ENCODE results near the gene GFOD1.
A peak's percentile ranks its signal among the peaks of the same experiment; 100 is the strongest.
"Not testable (repeated sequence)": the region's sequence is repeated elsewhere in the genome, so short reads cannot be mapped to it uniquely, and the experiment has no call there.

Gene GFOD1

DNA sequence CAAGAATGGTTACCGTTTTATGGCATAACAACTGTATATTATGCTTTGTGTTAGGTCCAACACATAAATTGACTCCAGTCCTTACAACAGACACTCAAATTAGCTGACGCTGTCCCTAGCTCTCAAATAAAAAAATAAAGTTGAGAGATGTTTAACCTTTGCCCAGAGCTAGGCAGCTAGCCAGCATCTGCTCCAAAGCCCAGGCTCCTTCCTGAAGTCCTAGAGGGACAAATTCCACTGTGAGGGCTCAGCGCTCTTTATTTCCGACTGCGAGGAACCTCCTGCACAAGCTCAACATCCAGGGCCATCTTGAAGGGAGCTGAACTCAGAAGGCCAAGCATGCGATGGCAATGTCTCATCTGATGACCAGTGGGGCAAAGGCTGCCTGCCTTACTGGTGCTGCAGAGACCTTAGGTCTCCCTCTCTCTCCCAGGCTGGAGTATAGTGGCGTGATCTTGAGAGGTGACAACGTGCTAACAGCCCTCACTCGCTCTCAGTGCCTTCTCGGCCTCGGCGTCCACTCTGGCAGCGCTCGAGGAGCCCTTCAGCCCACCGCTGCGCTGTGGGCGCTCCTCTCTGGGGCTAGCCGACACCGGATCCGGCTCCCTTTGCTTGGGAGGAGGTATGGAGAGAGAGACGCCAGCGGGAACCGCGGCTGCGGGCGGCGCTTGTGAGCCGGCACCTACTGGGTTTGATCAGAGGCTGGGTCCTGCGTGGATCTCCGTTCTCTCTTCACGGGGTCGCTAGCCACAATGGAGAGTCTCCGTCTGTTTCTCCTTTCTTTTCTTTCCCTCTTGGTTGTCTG, 24.7 kb upstream of the GFOD1 start:
- DNase-seq (ENCODE audit: low read depth), result peak; percentile 40
- no peak overlapping the region for H3K4me3 ChIP-seq (ENCODE audit: low read depth, low read length)
- TF ChIP-seq, protein P1, sequence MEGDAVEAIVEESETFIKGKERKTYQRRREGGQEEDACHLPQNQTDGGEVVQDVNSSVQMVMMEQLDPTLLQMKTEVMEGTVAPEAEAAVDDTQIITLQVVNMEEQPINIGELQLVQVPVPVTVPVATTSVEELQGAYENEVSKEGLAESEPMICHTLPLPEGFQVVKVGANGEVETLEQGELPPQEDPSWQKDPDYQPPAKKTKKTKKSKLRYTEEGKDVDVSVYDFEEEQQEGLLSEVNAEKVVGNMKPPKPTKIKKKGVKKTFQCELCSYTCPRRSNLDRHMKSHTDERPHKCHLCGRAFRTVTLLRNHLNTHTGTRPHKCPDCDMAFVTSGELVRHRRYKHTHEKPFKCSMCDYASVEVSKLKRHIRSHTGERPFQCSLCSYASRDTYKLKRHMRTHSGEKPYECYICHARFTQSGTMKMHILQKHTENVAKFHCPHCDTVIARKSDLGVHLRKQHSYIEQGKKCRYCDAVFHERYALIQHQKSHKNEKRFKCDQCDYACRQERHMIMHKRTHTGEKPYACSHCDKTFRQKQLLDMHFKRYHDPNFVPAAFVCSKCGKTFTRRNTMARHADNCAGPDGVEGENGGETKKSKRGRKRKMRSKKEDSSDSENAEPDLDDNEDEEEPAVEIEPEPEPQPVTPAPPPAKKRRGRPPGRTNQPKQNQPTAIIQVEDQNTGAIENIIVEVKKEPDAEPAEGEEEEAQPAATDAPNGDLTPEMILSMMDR (conservative IDR thresholded peaks at IDR 0.05; ENCODE audit: low read depth, low read length), result no peak

DNA sequence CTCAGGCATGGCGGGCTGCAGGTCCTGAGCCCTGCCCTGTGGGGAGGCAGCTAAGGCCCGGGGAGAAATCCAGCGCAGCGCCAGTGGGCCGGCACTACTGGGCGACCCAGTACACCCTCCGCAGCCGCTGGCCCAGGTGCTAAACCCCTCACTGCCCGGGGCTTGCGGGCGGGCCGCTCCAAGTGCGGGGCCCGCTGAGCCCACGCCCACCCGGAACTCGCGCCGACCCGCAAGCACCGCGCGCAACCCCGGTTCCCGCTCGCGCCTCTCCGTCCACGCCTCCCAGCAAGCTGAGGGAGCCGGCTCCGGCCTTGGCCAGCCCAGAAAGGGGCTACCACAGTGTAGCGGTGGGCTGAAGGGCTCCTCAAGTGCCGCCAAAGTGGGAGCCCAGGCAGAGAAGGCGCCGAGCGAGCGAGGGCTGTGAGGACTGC, 23.8 kb upstream of the GFOD1 start:
- H3K4me3 ChIP-seq (ENCODE audit: low read depth, low read length); DNase-seq (ENCODE audit: low read depth): not testable (repeated sequence)

DNA sequence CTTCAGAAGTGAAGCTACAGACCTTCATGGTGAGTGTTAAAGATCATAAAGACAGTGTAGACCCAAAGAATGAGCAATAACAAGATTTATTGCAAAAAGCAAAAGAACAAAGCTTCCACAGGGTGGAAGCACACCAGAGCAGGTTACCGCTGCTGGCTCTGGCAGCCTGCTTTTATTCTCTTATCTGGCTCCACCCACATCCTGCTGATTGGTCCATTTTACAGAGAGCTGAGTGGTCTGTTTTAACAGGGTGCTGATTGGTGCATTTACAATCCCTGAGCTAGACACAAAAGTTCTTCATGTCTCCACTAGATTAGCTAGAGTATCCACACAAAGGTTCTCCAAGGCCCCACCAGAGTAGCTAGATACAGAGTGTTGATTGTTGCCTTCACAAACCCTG, 23.0 kb upstream of the GFOD1 start:
- H3K4me3 ChIP-seq (ENCODE audit: low read depth, low read length); DNase-seq (ENCODE audit: low read depth): not testable (repeated sequence)

DNA sequence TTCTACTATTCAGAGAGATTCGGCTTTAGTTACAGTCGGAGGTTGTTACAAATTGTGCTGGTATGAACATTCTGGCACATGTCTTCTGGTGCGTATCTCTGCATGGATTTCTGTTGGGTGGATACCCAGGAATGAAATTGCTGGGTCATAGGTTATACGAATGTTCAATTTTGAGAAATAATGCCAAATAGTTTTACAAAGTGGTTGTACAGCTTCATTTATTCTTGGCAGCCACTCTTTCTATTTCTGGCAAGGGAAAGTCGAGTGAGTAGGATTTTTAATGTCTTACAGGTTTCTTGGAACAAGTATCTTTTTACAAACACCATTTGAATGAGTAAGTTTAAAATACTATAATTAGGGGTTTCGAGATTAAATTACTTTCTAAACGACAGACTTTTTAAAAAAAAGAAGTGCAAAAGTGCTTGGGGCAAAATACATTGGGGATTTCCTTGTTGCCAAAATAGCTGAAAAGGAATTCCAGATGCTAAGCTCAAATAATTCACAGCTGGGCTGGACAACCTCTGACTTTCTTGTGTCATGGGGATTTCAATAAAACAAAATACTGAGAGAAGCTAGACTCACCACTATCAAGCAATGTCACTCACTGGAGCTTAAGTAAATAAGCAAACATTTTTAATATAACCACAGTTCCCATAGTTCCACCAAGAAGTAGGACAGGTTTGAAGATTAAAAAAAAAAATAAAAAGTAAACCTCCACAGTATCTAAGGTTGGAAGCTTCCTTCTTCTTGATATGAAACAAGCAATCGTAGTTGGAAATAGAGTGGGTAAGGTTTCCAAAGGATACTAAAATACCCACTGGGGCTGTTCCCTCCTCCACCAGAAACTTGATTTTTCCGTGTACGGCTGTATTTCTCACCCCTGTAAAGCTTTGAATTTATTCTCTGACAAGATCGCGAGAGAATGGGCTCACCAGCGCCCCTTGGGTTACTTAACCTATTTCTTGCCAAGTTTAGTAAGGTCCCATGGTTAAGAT, 21.6 kb upstream of the GFOD1 start:
- peak; percentile 72 for DNase-seq (ENCODE audit: low read depth)

DNA sequence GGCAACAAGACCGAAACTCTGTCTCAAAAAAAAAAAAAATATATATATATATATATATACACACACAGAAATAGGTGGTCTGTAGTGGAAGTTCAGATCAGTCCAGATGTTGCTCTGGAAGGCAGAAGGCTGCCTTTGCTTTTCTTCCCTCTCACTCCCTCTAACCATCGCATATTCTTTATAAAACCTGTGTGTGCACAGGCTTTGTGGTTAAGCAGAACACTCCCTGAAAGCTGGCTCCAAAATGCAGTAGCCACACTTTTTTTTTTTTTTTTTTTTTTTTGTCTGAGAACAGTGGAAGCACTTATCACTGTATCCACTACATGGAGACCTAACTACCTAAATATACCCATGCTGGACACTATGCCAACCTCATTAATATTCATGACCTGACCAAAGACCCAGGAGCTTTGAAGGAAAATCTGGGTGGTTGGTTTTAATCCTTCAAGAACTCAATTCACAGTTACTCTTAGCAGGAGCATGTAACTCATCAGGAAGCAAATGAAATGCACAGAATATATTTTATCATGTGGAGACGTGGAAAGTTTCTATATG, 20.0 kb upstream of the GFOD1 start:
- no peak for DNase-seq (ENCODE audit: low read depth)
- TF ChIP-seq, protein P1 (conservative IDR thresholded peaks at IDR 0.05; ENCODE audit: low read depth, low read length), result no peak
- H3K4me3 ChIP-seq (ENCODE audit: low read depth, low read length), result no peak overlapping the region

More for the DNA sequence above, 21.6 kb upstream of the GFOD1 start:
- H3K4me3 ChIP-seq (ENCODE audit: low read depth, low read length), result no peak overlapping the region
- TF ChIP-seq, protein P1 (conservative IDR thresholded peaks at IDR 0.05; ENCODE audit: low read depth, low read length), result no peak

DNA sequence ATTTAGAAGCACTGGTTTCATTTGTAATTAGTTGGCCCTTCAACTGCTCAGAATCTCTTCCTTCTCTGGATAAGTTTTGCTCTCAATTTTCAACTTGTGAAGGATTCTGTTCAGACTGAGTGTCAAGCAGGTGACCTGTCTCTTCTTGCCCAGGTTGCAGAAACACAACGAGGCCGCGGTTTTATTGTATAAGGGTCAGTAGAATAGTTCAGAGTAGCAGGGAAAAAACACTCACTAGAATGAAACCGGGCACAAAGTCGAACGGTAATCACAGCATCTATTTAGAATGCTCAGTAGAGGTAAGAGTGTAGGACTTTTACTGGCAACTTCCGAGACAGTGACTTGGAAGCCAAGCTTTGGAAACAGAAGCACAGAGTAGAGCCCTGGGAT, 17.9 kb upstream of the GFOD1 start:
- TF ChIP-seq, protein P1 (conservative IDR thresholded peaks at IDR 0.05; ENCODE audit: low read depth, low read length), result no peak
- DNase-seq (ENCODE audit: low read depth), result no peak
- H3K4me3 ChIP-seq (ENCODE audit: low read depth, low read length), result no peak overlapping the region

DNA sequence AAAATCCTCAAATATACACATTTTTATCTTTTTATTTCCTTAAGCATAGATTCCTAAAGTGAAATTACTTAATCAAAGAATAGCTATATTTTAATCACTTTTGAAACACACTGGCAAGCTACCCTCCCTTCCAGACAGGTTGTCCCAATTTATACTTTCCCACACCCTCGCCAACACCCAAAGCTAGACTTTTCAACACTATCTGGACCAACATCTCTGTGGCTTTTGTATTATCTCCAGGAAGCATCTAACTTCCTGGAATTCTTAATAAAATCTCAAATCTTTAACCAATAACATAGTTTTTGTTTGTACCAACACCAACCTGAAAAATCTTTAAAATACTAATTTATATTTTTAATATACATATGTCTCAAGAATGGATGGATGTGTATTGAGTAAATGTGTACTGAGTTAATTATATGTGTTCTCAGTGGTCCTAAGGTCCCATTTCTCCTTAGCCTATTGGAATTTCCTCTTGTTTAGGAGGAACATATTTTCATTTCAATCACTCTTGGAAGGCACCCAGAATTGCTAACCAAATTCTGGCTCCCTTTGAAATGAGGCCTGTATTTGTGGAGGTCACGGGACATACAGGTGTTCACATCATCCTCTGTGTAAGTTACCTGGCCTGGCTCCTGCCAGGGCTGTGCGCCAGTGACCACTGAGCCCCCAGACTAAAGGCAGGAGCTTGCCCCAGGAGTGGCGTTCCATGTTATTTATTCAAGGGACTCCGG, 17.4 kb upstream of the GFOD1 start:
- no peak overlapping the region for H3K4me3 ChIP-seq (ENCODE audit: low read depth, low read length)
- TF ChIP-seq, protein P1 (conservative IDR thresholded peaks at IDR 0.05; ENCODE audit: low read depth, low read length), result no peak
- DNase-seq (ENCODE audit: low read depth), result no peak

Measured in choroid plexus epithelial cell (primary cell).